ENCODE measurements around the gene COL25A1.

Gene COL25A1

GRCh38 chr4:108926061-108926460 lies 376.4 kb downstream of the COL25A1 start:
- no peak for DNase-seq (ENCODE audit: low read depth in 1 of 2, low spot score in 1 of 2)

- DNase-seq (ENCODE audit: low read depth in 1 of 2, low spot score in 1 of 2), result no peak
Observed at GRCh38 chr4:108922191-108922590, 380.3 kb downstream of the COL25A1 start.

- DNase-seq (ENCODE audit: low read depth in 1 of 2, low spot score in 1 of 2), result no peak
Observed at GRCh38 chr4:108920395-108921087, 381.9 kb downstream of the COL25A1 start.

- no peak for DNase-seq (ENCODE audit: low read depth in 1 of 2, low spot score in 1 of 2)
Observed at GRCh38 chr4:108919226-108919893, 383.1 kb downstream of the COL25A1 start.

GRCh38 chr4:108917255-108917654 lies 385.2 kb downstream of the COL25A1 start:
- DNase-seq (ENCODE audit: low read depth in 1 of 2, low spot score in 1 of 2), result no peak

- DNase-seq (ENCODE audit: low read depth in 1 of 2, low spot score in 1 of 2), result no peak
Observed at GRCh38 chr4:108916638-108917037, 385.8 kb downstream of the COL25A1 start.

- no peak for DNase-seq (ENCODE audit: low read depth in 1 of 2, low spot score in 1 of 2)
Observed at GRCh38 chr4:108906866-108907367, 395.5 kb downstream of the COL25A1 start.

GRCh38 chr4:108906006-108906405 lies 396.5 kb downstream of the COL25A1 start:
- DNase-seq (ENCODE audit: low read depth in 1 of 2, low spot score in 1 of 2), result no peak

- DNase-seq (ENCODE audit: low read depth in 1 of 2, low spot score in 1 of 2), result no peak
Observed at GRCh38 chr4:108903464-108904221, 398.8 kb downstream of the COL25A1 start.

- DNase-seq (ENCODE audit: low read depth in 1 of 2, low spot score in 1 of 2), result no peak
Observed at GRCh38 chr4:108902769-108903168, 399.7 kb downstream of the COL25A1 start.

- DNase-seq (ENCODE audit: low read depth in 1 of 2, low spot score in 1 of 2), result no peak
Observed at GRCh38 chr4:108901291-108901690, 401.2 kb downstream of the COL25A1 start.

- no peak for DNase-seq (ENCODE audit: low read depth in 1 of 2, low spot score in 1 of 2)
Observed at GRCh38 chr4:108900018-108900580, 402.4 kb downstream of the COL25A1 start.

GRCh38 chr4:108893468-108893867 lies 409.0 kb downstream of the COL25A1 start:
- no peak for DNase-seq (ENCODE audit: low read depth in 1 of 2, low spot score in 1 of 2)

- no peak for DNase-seq (ENCODE audit: low read depth in 1 of 2, low spot score in 1 of 2)
Observed at GRCh38 chr4:108891896-108892590, 410.4 kb downstream of the COL25A1 start.

GRCh38 chr4:108890484-108890881 lies 412.0 kb downstream of the COL25A1 start:
- DNase-seq (ENCODE audit: low read depth in 1 of 2, low spot score in 1 of 2), result no peak

- no peak for DNase-seq (ENCODE audit: low read depth in 1 of 2, low spot score in 1 of 2)
Observed at GRCh38 chr4:108889696-108890483, 412.6 kb downstream of the COL25A1 start.

GRCh38 chr4:108888769-108889168 lies 413.7 kb downstream of the COL25A1 start:
- DNase-seq (ENCODE audit: low read depth in 1 of 2, low spot score in 1 of 2), result no peak

GRCh38 chr4:108887034-108887433 lies 415.4 kb downstream of the COL25A1 start:
- no peak for DNase-seq (ENCODE audit: low read depth in 1 of 2, low spot score in 1 of 2)

- no peak for DNase-seq (ENCODE audit: low read depth in 1 of 2, low spot score in 1 of 2)
Observed at GRCh38 chr4:108885211-108885610, 417.2 kb downstream of the COL25A1 start.

- DNase-seq (ENCODE audit: low read depth in 1 of 2, low spot score in 1 of 2), result no peak
Observed at GRCh38 chr4:108884596-108884995, 417.9 kb downstream of the COL25A1 start.

Measured in activated T-helper 1 cell treated with anti-CD3 and anti-CD28 coated beads, Interleukin-2, amount 50 U/mL, for 16 hours (primary cell).